ENCODE measurements around the gene SDC3. TPM values are rescaled to one million over a fixed set of nuclear protein-coding genes. Genes with fewer than 3 reads are reported as not detected.

SDC3 gene
- total RNA-seq, 1 donor from 2014 or later, result 17.1 TPM

DNA sequence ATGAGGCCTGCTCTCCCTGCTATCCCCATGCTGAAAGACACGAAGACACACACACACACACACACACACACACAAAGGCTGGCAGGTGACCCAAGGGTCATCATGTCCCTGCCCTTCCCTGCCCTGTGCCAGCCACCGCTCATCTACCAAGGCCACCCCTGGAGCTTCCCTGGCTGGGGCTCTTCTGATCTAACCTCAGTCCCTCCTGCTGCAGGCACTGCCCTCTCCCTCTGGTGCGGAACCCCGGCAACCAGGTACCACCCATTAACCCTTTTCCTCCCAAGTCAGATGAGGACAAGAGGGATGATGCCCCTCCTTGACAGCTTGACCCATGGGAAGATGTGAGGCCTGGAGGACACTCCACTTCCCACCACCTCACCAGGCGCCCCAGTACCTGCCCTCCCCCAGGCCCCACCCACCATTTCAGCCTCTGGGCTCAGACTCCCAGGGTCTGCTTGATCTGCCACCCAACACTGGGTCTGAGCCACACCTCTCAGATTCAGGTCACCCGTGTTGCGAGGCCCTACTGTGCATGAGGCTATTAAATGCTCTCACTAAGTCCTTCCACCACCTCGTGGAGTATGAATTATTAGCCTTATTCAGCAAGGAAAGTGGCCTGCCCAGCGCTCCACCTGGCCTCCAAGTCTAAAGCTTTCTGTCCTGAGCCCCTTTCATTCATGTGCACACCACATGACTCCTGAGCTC is 2.5 kb downstream of the SDC3 start:
- DNase-seq (ENCODE audit: low spot score), result no peak
- peak; percentile 52 for ATAC-seq

DNA sequence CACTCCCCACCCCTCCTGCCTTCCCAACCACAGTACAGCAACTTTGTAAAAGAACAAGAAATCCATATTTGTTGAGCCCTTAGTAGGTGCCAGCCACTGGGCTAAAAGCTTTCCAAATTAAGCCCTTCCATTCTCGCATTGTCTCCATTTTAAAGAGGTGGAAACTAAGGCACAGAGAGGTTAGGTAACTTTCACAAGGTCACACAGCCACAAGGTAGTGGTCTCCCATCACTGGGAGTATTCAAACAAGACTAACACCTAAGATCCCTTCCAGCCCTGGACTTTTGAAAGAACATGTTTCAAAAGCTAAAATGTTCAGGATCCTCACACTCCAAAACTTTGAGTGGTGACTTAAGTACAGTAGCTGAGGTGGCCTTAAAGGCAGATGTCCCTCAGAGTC is 3.2 kb downstream of the SDC3 start:
- ATAC-seq (no peak), DNase-seq (ENCODE audit: low spot score) (no peak)

DNA sequence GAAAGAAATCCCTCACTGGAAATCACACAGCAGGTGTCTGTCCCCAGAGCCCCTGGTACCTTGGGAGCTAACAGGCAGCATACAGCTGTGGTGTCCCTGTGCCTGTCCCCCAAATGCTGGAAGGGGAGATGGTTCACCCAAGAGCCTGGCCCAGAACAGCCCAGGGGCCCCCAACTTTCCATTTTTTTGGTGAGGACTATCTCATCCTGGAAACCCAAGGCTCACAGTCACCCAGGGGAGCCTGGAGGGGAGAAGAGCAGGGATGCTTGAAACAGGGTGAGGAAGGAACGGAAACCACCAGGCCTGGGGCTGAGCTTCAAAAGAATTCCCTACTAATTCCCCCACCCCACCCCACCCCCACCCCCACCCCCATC is 3.6 kb downstream of the SDC3 start:
- ATAC-seq (no peak), DNase-seq (ENCODE audit: low spot score) (no peak)

DNA sequence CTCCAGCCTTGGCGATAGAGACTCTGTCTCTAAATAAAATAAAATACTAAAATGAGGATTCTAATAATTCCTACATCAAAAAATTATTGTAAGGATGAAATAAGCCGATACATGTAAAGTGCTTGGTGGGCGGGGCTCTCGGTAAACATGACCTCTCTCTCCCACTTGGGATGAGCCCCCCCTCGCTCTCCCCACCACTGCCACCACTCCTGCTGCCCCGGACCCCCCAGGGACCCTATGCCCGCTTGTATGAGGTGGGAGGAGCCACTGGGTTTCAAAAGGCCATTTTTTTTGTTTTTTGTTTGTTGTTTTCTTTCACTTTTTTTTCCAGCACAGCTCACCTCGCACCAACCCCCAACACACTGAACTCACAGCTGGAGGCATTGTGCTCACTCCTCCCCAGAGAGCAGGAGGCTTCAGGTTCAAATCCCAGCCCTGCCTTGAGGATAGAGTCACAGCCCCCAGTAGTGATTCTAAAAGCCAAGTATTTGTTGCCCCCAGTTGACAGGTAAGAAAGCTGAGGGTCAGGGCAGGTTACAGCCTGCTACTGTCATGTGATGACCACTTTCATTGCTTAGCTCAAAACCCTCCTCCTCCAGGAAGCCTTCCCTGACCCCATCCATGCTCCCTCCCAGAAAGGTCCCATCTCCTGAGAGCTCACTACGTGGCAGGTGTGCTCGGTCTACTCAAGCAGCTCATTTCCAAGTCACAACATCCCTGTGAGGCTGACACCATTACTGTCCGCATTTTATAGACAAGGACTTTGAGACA is 4.2 kb downstream of the SDC3 start:
- no peak for ATAC-seq
- DNase-seq (ENCODE audit: low spot score), result no peak

DNA sequence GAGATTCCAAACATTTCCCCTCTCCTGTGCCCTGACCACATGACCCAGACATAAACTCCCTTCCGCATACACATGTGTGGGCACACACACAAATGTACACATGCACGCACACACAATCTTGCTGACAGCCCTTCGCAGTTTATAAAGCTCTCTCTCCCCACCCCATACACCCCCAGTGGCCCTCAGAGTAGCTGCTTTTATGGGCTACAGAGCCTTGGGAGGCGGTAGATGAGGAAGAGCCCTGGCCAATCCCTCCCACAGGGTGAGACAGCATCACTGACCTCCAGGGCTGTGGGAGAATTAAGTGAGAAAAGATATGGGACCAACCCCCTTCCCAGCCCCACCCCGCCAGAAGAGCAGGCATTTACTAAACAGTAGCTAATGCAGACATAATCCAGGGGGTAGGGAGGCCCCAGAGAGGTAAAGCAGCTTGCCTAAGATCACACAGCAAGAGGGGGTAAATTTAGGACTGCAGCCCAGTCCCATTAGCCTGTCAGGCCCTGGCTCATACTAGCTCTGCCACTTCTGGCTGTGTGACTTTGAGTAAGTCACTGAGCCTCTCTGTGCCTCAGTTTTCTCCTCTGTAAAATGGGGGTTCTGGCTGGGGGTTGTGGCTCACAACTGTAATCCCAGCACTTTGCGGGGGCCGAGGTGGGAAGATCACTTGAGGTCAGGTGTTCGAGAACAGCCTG is 5.1 kb downstream of the SDC3 start:
- ATAC-seq (no peak), DNase-seq (ENCODE audit: low spot score) (no peak)

DNA sequence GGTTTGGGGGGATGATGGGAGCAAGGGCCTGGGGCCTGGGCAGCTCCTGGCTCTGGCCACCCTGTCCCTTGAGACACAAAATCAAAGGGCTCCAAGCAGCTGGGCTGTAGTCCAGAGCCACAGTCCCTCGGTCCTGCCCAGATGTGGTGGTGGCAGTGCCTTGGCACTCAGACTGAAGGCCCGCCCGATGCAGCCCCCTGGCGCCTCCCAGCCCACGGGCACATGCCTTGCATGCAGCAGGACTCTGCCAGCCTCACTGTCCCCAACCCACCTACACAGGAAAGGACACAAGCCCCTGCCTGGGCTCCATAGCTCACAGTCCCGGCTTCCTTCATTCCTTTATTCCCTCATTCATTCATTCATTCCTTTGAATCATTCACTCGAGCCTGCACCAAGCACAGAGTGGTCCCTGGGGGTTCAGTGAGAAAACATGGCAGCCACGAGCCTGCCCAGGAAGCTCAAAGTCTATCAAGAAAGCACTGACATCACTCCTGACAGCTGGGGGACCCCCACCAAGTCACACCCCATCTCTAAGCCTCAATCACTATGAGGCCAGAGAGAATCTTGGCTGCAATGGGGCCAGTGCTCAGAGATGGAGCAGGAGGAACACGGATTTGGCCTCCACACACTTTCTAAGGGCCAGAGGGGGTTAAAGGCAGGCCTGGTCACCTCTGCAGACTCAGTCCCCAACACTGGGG is 5.8 kb downstream of the SDC3 start:
- ATAC-seq (peak; percentile 6), DNase-seq (ENCODE audit: low spot score) (no peak)

DNA sequence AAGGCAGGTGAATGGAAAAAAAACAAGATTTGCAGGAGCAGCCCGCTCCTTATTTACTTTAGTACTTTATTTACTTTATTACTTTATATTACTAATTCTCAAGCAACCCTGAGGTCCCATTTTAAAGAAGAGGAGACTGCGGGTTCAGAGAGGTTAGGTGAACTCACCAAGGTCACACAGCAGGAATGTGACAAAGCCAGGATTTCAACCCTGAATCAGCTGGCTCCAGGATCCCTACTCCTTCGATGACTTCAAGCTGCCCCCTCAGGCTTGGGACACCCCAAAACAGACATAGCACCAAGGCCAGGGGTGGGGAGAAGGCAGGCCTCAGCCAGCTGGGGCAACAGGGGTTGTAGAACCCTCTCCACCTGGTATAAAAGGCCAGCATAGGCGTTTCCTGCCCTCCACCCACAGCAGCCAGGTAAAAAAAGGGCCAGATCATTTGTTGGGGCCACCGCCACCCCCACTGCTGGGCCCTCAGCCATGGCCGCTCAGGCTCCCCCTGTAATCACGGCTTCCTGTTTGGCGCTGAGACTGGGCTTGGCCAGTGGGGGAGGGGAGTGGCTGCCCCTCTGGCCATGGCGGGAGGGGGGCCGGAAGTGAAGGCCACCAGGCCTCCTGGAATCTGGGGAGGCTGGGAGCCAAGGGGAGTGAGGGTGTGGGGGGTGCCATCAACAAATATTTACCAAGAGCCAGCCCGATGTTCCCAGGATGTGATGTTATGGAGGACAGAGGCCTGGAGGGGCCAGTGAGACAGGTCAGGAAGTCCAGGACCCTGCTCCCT is 6.6 kb downstream of the SDC3 start:
- ATAC-seq (peak; percentile 46), DNase-seq (ENCODE audit: low spot score) (no peak)

DNA sequence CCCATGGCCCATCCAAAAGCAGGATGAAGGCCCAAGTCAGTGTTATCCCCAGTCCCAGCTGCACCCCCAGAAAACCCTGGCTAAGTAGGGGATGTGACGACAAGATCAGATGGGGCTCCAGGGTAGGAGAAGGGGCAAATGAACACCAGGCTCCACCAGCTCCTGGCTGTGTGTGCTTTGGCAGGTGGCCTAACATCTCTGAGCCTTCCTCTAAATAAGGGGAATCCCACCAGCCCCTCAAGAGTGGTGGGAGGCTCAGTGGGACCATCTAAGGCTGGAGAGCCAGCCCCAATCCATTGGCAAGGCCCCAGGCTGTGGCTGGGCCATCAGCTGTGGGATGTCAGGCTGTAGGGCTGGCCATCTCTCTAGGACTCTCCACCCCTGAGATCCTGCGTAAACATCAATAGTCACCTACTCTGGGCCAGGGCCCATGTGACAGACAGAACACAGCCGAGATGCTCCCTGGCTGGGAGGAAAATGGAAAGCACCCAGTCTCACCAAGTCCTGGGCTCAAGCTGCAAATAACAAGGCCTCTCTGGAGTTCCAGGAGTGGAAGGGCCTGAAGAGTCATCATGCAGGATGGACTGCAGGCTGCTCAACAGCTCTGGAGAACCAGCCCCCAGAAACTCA is 7.5 kb downstream of the SDC3 start:
- no peak for DNase-seq (ENCODE audit: low spot score)

DNA sequence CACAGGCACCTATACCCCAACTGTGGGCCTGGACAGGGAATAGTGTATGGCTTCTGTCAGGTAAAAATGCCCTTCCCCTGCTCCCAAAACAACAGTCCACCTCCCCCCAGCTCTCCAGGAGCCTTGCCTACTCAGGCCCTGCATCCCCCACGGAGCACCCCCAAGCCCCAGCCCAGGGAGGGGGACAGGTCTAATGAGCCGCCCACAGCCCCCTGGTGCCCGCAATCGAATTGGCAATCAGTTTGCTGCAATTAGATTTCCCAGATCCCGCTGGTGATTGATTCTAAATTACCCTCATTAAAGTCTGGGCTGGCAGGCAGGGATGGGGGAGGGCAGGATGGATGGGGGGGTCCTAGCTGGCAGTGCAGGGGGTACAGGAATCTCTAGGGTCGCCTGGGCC is 8.1 kb downstream of the SDC3 start:
- no peak for DNase-seq (ENCODE audit: low spot score)
- ATAC-seq, result no peak

More for the DNA sequence above, 7.5 kb downstream of the SDC3 start:
- ATAC-seq, result no peak

DNA sequence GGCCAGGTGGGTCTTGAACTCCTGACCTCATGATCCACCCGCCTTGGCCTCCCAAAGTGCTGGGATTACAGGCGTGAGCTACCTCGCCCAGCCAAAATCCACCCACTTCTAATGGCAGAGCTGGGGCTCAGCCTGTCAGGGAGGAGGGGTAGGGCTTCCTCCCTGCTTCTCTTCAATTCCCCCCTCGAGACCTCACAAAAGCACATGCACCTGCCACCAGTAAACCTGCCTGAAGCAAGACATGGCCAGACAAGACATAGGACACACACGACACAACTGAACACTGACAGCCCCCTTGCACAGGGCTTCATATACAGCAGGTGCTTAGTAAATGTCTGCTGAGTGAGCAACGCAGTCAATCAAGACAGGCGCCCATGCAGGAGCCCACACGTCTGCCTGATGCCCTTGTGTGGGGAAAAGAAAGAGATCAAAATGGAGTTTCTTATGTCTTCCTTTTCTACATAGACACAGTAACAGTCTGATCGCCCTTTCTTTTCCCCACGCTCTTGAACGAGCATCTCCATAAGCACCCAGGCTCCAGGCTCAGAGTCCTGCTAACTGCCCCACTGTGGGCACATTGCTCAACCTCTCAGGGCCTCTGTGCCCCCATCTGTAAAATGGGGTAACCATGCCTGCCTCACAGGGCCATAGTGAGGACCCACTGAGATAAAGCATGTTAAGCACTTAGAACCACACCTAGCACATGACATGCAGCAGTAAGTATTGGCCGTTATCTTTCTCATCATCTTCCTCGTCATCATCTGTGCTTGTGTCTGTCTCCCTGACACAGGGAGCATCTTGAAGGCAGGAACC is 8.8 kb downstream of the SDC3 start:
- no peak for DNase-seq (ENCODE audit: low spot score)
- ATAC-seq, result no peak

DNA sequence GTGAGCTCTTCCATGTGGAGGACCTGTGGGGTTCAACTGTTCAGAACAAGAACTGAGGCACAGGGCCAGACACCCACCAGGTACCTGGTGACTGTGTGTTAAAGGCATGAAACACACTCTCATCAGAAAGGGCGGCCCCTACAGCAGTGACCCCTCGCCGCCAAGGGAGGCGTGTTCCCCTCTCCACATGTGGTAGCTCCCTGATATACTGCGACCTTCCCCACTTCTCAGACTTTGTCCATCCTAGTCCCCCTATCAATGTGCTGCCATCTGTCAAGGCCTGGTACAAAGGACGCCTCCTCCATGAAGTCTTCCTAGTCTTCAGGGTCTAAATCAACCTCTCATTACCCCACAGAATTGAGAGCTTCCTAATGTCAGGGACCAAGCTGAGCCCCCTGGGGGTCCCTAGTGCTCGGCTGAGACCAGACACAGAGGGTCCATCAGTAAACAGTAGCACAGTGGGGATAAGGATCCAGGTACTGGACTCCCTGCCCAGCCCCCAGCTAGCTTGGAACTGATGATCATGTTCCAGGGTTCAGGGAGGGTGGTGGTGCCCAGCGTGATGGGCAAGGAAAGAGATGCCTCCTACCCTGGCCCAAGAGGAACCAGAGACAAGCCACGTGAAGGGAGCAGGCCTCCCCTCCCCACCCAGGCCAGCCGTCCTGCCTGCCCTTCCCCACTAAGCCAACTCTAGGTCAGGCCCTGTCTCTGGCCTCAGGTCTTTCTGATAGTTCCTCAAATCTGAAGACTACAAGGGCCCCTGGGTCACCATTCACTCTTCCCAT is 10.3 kb downstream of the SDC3 start:
- DNase-seq (ENCODE audit: low spot score) (no peak), ATAC-seq (peak; percentile 14)

DNA sequence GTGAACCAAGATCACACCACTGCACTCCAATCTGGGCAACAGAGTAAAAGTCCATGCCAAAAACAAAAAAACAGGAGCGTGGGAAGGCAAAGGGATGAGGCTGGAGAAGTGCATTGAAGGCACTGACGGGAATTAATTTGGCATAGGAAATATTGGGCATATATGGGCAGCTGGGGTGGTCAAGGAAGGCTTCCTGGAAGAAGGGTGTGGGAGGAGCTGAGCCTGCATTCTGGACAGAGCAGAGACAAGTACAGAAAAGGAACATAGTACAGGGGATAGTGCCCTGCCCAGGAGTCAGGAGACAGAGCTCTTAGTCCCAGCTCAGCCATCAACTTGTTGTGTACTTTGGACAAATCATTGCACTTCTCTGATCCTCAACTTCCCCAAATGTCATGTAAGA is 11.7 kb downstream of the SDC3 start:
- no peak for ATAC-seq
- no peak for DNase-seq (ENCODE audit: low spot score)

DNA sequence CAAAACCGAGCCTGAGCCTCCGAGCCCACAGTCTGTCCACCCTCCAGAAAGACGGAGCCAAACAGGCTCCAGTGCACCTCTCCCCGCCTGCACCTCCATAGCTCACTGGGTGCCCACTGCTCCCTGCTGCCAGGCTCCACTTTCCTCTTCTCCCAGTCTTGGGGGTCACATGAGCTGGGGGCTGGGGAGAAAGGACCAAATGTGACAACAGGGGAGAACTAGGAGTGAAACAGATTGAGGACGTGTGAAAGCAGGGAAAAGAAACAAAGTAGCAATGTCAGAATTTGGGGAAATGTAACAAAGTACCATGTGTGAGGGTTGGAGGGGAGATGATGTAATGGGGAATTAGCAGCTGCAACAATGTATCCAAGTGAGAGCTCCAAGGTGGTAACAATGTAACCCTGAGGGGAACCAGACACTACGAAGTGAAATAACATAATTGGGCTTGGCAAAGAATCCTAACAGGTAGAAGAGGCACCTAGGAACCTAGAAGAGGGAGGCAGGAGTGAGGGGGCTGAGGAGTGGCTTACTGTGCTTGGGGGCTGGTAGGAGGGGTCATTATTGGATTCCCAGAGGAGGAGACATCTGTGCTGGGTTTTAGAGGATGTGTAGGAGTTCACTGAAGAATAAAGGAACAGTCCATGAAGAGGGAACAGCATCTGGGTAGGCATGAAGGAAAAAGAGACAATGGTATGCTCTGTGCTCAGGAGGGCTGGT is 12.5 kb downstream of the SDC3 start:
- DNase-seq (ENCODE audit: low spot score) (no peak), ATAC-seq (no peak)

DNA sequence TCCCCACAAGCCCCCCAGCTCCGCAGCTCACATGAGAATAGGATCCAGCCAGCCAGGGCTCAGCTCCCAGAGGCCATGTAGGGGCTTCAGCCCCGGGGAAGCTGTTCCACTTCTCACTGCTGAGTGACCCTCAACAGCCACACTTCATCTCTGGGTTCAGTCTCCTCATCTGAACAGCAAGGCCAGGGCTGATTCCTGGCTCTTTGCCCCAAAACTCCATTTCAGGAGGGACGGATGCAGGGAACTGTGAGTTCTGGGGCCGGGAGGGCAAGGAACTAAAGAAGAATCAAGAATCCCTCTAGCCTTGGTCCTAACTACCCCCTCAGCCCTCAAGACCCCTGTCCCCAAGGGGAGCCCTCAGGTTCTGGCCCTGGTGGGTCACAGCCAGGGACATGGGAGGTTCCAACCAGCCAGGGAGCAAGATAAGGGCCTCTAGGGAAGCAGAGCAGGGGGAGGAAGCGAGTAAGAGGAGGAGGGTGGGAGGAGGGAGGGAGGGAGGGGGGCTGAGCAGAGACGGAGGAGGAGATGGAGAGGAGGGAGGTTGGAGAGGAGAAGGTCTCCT is 13.1 kb downstream of the SDC3 start:
- ATAC-seq (no peak), DNase-seq (ENCODE audit: low spot score) (no peak)

DNA sequence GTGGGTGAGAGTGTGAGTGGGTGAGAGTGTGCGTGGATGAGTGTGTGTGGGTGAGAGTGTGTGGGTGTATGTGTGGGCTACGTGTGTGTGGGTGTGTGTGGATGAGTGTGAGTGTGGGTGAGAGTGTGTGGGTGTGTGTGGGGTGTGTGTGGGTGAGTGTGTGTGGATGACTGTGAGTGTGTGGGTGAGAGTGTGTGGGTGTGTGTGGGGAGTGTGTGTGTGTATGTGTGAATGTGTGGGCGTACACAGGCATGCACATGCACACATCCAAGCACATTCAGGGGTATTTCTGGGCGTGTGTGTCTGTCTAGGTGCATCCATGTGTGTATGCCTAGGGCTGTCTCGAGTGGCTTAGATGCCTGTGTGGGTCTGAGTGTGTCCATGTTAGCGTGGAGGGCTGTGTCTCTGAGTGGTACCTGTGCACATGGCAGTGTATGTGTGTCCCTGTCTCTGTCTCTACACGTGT is 14.0 kb downstream of the SDC3 start:
- ATAC-seq (no peak), DNase-seq (ENCODE audit: low spot score) (no peak)

DNA sequence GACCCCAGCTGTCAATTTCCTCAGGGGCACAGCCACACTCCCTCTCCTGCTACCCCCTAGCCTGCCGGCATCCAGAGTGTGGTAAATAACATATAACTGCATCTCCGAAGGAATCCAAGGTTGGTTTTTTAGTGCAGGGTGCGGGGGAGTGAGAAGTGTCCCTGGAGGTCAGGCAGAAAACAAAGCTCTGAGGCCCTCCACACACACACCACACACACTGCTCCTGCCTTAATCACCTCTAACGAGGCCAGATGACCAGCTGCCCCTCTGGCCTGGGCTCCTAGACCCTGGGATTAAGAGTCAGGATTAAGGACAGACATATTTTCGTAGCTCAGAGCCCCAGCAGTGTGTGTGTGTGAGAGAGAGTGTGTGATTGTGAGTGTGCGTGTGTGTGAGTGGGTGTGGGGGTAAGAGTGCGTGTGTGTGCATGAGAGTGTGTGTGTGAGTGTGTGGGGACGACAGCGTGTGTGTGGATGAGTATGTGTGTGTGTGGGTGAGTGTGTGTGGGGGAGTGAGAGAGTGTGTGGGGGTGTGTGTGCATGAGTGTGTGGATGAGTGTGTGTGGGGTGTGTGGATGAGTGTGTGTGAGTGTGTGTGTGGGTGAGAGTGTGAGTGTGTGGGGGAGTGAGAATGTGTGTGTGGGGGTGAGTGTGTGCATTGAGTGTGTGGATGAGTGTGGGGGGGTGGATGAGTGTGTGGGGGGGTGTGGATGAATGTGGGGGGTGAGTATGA is 14.6 kb downstream of the SDC3 start:
- DNase-seq (ENCODE audit: low spot score) (no peak), ATAC-seq (no peak)

DNA sequence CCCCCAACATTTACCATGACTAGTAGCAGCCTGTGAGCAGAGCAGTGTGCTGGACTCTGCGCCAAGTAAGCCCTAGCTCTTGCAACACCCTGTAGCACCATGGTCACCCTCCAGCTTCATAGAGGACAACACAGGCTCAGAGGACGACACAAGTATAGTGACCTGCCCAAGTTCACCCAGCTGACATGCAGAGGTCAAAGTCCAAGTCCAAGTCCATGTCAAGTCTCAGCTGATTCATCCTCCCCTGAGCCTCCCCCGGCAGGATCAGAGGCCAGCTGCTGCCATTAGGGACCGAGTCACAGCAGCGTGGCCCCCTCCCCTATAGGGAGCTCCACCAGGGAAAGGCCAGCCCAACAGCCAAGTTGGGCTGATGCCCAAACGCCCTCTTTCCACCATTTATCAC is 15.9 kb downstream of the SDC3 start:
- DNase-seq (ENCODE audit: low spot score) (no peak), ATAC-seq (peak; percentile 70)
